SK-N-SH (cell line): ENCODE measurements around the gene AGFG2.

Experiments used
- CHD2 ChIP-seq: fragments of 150-350 bp; IDR thresholded peaks from 2 replicates; pipeline ENCODE4 v1.6.1; 2018; ENCODE audit warnings: low read length; ENCODE audit not compliant: partially characterized antibody
- ELF1 ChIP-seq: IDR thresholded peaks from 2 replicates; pipeline ENCODE4 v1.4.0; 2012
- EP300 ChIP-seq, 2 experiments: IDR thresholded peaks; 2 replicates each; pipeline versions ENCODE4 v1.4.0 to v1.6.1; 2012; ENCODE audit warnings: borderline replicate concordance in 1 of 2, low read depth in 1 of 2, low read length in 1 of 2
- FOSL2 ChIP-seq: IDR thresholded peaks from 2 replicates; pipeline ENCODE4 v1.4.0; 2012; ENCODE audit warnings: low read depth, mild to moderate bottlenecking, moderate library complexity, borderline replicate concordance
- FOXJ3 ChIP-seq: sonication (generic); formaldehyde crosslinking; IDR thresholded peaks from 2 replicates; pipeline ENCODE4 v1.5.1; 2020; ENCODE audit warnings: mild to moderate bottlenecking, missing genetic modification reagents
- MEF2A ChIP-seq: IDR thresholded peaks from 2 replicates; pipeline ENCODE4 v1.4.0; 2012; ENCODE audit warnings: low read depth, borderline replicate concordance
- POLR2AphosphoS5 ChIP-seq: IDR thresholded peaks from 2 replicates; pipeline ENCODE4 v1.6.1; 2012; ENCODE audit warnings: low read depth, low read length
- RAD21 ChIP-seq: IDR thresholded peaks from 2 replicates; pipeline ENCODE4 v1.6.1; 2012; ENCODE audit warnings: mild to moderate bottlenecking, low read length
- RCOR1 ChIP-seq: fragments of 150-350 bp; IDR thresholded peaks from 2 replicates; pipeline ENCODE4 v1.6.1; 2017; ENCODE audit warnings: antibody characterized with exemption, low read length
- RFX5 ChIP-seq: IDR thresholded peaks from 2 replicates; pipeline ENCODE4 v1.6.1; 2012; ENCODE audit warnings: mild to moderate bottlenecking, improper control_type of control experiment, low read length
- TF ChIP-seq, protein P1 (sequence below): IDR thresholded peaks from 2 replicates; pipeline ENCODE4; 2012
- TF ChIP-seq, protein P2 (sequence below): fragments of 200-600 bp; sonication (generic); IDR thresholded peaks from 2 replicates; pipeline ENCODE4 v1.6.1; 2017; ENCODE audit warnings: antibody characterized with exemption, mild to moderate bottlenecking, moderate library complexity
- TF ChIP-seq, protein P3 (sequence below): IDR thresholded peaks from 2 replicates; pipeline ENCODE4 v1.4.0; 2012; ENCODE audit warnings: low read depth

DNA sequence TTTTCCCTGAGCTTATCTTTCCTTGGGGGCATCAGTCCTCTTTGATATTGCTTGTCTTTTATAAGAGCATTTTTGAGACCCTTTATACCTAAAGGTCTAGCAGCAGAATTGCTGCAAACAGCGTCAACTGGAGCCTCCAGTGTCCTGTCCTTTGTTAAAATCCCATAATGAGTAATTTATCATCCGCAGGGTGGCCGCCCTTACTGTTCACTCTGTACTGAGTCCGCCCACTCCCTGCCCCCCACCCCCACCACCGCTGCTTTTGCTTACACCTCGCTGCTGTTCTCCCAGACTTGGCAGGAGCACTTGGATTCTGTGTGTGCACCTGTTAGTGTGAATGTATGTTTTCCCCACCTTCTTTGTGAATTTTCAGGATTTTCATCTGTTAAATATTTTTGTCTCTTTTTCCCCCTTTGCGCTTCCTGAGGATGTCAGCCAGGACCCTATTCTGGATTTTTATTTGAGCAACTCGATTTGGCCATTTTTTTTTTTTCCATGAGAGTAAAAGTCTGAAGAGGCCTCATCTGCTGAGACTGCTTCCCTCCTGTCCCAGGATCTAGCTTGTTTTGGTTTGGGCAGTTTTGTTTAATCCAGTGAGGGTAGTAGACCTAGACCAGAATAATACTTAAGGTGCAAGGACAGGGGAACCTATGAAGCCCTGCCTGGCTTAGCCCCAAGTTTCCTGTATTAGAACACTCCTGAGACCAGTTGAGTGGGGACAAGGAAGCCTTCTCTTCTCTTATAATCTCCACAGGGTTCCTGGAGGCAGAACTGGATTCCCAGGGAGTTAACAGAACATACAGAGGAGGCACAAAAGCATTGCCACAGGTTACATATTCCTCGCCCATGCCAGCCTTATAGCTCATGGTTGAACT is 8.2 kb downstream of the AGFG2 start:
- TF ChIP-seq RFX5 (no peak), ELF1 (no peak), CHD2 (no peak), RAD21 (no peak), POLR2AphosphoS5 (no peak), RCOR1 (no peak), MEF2A (no peak), FOXJ3 (CRISPR knock-in tag) (no peak), EP300 (IDR thresholded peaks at IDR 0.05; ENCODE audit: borderline replicate concordance in 1 of 2, low read depth in 1 of 2, low read length in 1 of 2) (no peak), FOSL2 (no peak)
- TF ChIP-seq, protein P1, sequence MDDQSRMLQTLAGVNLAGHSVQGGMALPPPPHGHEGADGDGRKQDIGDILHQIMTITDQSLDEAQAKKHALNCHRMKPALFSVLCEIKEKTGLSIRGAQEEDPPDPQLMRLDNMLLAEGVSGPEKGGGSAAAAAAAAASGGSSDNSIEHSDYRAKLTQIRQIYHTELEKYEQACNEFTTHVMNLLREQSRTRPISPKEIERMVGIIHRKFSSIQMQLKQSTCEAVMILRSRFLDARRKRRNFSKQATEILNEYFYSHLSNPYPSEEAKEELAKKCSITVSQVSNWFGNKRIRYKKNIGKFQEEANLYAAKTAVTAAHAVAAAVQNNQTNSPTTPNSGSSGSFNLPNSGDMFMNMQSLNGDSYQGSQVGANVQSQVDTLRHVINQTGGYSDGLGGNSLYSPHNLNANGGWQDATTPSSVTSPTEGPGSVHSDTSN, result no peak
- TF ChIP-seq, protein P2, sequence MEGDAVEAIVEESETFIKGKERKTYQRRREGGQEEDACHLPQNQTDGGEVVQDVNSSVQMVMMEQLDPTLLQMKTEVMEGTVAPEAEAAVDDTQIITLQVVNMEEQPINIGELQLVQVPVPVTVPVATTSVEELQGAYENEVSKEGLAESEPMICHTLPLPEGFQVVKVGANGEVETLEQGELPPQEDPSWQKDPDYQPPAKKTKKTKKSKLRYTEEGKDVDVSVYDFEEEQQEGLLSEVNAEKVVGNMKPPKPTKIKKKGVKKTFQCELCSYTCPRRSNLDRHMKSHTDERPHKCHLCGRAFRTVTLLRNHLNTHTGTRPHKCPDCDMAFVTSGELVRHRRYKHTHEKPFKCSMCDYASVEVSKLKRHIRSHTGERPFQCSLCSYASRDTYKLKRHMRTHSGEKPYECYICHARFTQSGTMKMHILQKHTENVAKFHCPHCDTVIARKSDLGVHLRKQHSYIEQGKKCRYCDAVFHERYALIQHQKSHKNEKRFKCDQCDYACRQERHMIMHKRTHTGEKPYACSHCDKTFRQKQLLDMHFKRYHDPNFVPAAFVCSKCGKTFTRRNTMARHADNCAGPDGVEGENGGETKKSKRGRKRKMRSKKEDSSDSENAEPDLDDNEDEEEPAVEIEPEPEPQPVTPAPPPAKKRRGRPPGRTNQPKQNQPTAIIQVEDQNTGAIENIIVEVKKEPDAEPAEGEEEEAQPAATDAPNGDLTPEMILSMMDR, result no peak
- TF ChIP-seq, protein P3, sequence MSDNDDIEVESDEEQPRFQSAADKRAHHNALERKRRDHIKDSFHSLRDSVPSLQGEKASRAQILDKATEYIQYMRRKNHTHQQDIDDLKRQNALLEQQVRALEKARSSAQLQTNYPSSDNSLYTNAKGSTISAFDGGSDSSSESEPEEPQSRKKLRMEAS, result no peak
